ENCODE measurements around the gene SARS2. TPM values are rescaled to one million over a fixed set of nuclear protein-coding genes. Genes with fewer than 3 reads are reported as not detected.

SARS2 gene
- total RNA-seq, 2 donors from 2014 or later = 53.2 to 60.2 TPM

GRCh38 chr19:38883286-38883685, 47.3 kb downstream of the SARS2 start:
- H3K9me3 ChIP-seq (ENCODE audit: control insufficient read depth, low read length) = no peaks in the 10 kb centered on the region
- Mint-ChIP-seq H3K27me3 (ENCODE audit: insufficient read depth) (no peaks in the 10 kb centered on the region), H3K4me1 (no peaks in the 10 kb centered on the region), H3K36me3 (ENCODE audit: low read depth) (no peaks in the 10 kb centered on the region), H3K27ac (no peak overlapping the region), H3K4me3 (no peak overlapping the region), H3K9me3 (no peaks in the 10 kb centered on the region)
- H3K9ac ChIP-seq (ENCODE audit: extremely low read depth, low read length, poor library complexity, severe bottlenecking) = no peak overlapping the region
- no peaks in the 10 kb centered on the region for H3K4me1 ChIP-seq (ENCODE audit: control insufficient read depth, insufficient read depth, low read length)
- H3K27me3 ChIP-seq (ENCODE audit: control insufficient read depth, insufficient read depth, low read length, poor library complexity, severe bottlenecking) = no peaks in the 10 kb centered on the region
- no peak overlapping the region for H3K27ac ChIP-seq (ENCODE audit: low read depth, low read length)
- H3K36me3 ChIP-seq (ENCODE audit: control insufficient read depth, insufficient read depth, low read length) = peaks cover 2% of the 10 kb centered on the region
- DNase-seq = no peak
- H3K4me3 ChIP-seq (ENCODE audit: low read length) = no peak overlapping the region
- TF ChIP-seq CTCF (conservative IDR thresholded peaks at IDR 0.05) = no peak
- 92 to 97% methylated on average over 2 to 9 of the region's 9 CpGs for WGBS, 2 experiments (ENCODE audit: insufficient coverage in 1 of 2, insufficient read length in 1 of 2)

- H3K4me1 Mint-ChIP-seq = no peaks in the 10 kb centered on the region
- no peaks in the 10 kb centered on the region for H3K27me3 Mint-ChIP-seq (ENCODE audit: insufficient read depth)
- H3K36me3 ChIP-seq (ENCODE audit: control insufficient read depth, insufficient read depth, low read length) = no peaks in the 10 kb centered on the region
- H3K27me3 ChIP-seq (ENCODE audit: control insufficient read depth, insufficient read depth, low read length, poor library complexity, severe bottlenecking) = no peaks in the 10 kb centered on the region
- no peak for TF ChIP-seq CTCF (conservative IDR thresholded peaks at IDR 0.05)
- H3K9ac ChIP-seq (ENCODE audit: extremely low read depth, low read length, poor library complexity, severe bottlenecking) = no peak overlapping the region
- H3K27ac Mint-ChIP-seq = no peak overlapping the region
- no peak overlapping the region for H3K4me3 ChIP-seq (ENCODE audit: low read length)
- no peak overlapping the region for H3K27ac ChIP-seq (ENCODE audit: low read depth, low read length)
- H3K4me1 ChIP-seq (ENCODE audit: control insufficient read depth, insufficient read depth, low read length) = no peaks in the 10 kb centered on the region
- no peaks in the 10 kb centered on the region for H3K36me3 Mint-ChIP-seq (ENCODE audit: low read depth)
- no peaks in the 10 kb centered on the region for H3K9me3 ChIP-seq (ENCODE audit: control insufficient read depth, low read length)
- peak; percentile 35 for DNase-seq
- H3K4me3 Mint-ChIP-seq = no peak overlapping the region
- WGBS, 2 experiments (ENCODE audit: insufficient coverage in 1 of 2, insufficient read length in 1 of 2) = 88 to 92% methylated on average over 8 to 18 of the region's 19 CpGs
- no peaks in the 10 kb centered on the region for H3K9me3 Mint-ChIP-seq
Observed at GRCh38 chr19:38880882-38881609, 49.5 kb downstream of the SARS2 start.

- no peaks in the 10 kb centered on the region for H3K4me1 Mint-ChIP-seq
- no peak overlapping the region for H3K4me3 ChIP-seq (ENCODE audit: low read length)
- no peaks in the 10 kb centered on the region for H3K36me3 Mint-ChIP-seq (ENCODE audit: low read depth)
- H3K4me3 Mint-ChIP-seq = no peak overlapping the region
- H3K27me3 Mint-ChIP-seq (ENCODE audit: insufficient read depth) = no peaks in the 10 kb centered on the region
- no peak overlapping the region for H3K27ac ChIP-seq (ENCODE audit: low read depth, low read length)
- no peaks in the 10 kb centered on the region for H3K9me3 ChIP-seq (ENCODE audit: control insufficient read depth, low read length)
- H3K4me1 ChIP-seq (ENCODE audit: control insufficient read depth, insufficient read depth, low read length) = no peaks in the 10 kb centered on the region
- WGBS, 2 experiments (ENCODE audit: insufficient coverage in 1 of 2, insufficient read length in 1 of 2) = 88 to 91% methylated on average over 11 to 18 of the region's 19 CpGs
- H3K36me3 ChIP-seq (ENCODE audit: control insufficient read depth, insufficient read depth, low read length) = no peaks in the 10 kb centered on the region
- DNase-seq = peak; percentile 52
- no peaks in the 10 kb centered on the region for H3K9me3 Mint-ChIP-seq
- H3K27ac Mint-ChIP-seq = no peak overlapping the region
- no peaks in the 10 kb centered on the region for H3K27me3 ChIP-seq (ENCODE audit: control insufficient read depth, insufficient read depth, low read length, poor library complexity, severe bottlenecking)
- no peak for TF ChIP-seq CTCF (conservative IDR thresholded peaks at IDR 0.05)
- no peak overlapping the region for H3K9ac ChIP-seq (ENCODE audit: extremely low read depth, low read length, poor library complexity, severe bottlenecking)
Observed at GRCh38 chr19:38880076-38880881, 50.3 kb downstream of the SARS2 start.
